Measurements from ENCODE around the gene UVSSA. TPM values are rescaled to one million over a fixed set of nuclear protein-coding genes. Genes with fewer than 3 reads are reported as not detected.
A peak's percentile ranks its signal among the peaks of the same experiment; 100 is the strongest.

UVSSA gene
- total RNA-seq, 3 donors from 2014 or later: 13.9 to 22.9 (median 14.3) TPM

GRCh38 chr4:1348014-1348513 is 1.1 kb downstream of the UVSSA start:
- TF ChIP-seq POLR2A (IDR thresholded peaks at IDR 0.05) (no peak), CTCF (IDR thresholded peaks at IDR 0.05) (no peak), POLR2AphosphoS5 (IDR thresholded peaks at IDR 0.05) (no peak)
- H3K4me1 ChIP-seq: peaks cover 3 to 11% of the 10 kb centered on the region in 2 donors
- H3K27me3 ChIP-seq: no peaks in the 10 kb centered on the region
- H3K36me3 ChIP-seq: no peaks in the 10 kb centered on the region
- intact Hi-C loops (cut with DNase I; ENCODE audit: low total_unique reads): no loop called here
- H3K27ac ChIP-seq: peak overlapping the region; percentile 97 to 99
- H3K9me3 ChIP-seq: no peaks in the 10 kb centered on the region
- peak overlapping the region; percentile 81 to 93 (median 92) for H3K4me3 ChIP-seq
- no peak for DNase-seq (ENCODE audit: low spot score in 2 of 2)

- Histone ChIP-seq H3K4me1 (peaks cover 3 to 11% of the 10 kb centered on the region in 2 donors), H3K36me3 (no peaks in the 10 kb centered on the region), H3K4me3 (peak overlapping the region in 1 of 3 donors; percentile 81), H3K27ac (peak overlapping the region; percentile 97 to 99), H3K9me3 (no peaks in the 10 kb centered on the region), H3K27me3 (no peaks in the 10 kb centered on the region)
- no peak for DNase-seq (ENCODE audit: low spot score in 2 of 2)
- TF ChIP-seq POLR2AphosphoS5 (IDR thresholded peaks at IDR 0.05) (no peak), POLR2A (IDR thresholded peaks at IDR 0.05) (no peak), CTCF (IDR thresholded peaks at IDR 0.05) (no peak)
- intact Hi-C loops (cut with DNase I; ENCODE audit: low total_unique reads): no loop called here
These were observed 1.7 kb downstream of the UVSSA start for GRCh38 chr4:1348746-1349145.

DNA sequence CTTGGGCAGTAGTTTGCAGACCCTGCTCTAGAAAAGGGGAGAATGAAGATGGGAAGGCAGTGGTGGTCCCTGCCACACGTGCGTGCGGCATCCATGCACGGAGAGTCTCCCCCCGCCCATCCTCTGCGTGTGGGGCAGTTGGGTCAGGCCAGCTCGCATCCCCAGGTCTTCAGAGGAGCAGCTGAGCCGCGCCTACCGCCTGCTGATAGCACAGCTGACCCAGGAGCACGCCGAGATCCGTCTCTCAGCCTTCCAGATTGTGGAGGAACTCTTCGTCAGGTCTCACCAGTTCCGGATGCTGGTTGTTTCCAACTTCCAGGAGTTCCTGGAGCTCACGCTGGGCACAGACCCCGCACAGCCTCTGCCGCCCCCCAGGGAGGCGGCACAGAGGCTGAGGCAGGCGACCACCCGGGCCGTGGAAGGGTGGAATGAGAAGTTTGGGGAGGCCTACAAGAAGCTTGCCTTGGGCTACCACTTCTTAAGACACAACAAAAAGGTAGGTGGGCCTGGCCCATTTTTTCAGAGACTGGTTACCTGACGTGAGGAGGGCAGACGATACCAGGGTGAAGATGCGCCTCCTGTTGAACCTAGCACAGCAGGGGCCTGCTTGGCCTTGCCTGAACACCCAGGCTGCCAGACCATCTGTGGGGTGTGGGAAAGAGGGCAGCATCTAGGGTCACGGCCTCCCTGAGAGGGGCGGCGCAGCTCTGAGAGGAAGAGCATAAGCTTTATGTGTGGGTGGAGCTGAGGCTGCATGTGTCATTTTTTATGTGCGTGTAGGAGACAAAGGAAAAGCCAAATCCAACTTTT is 2.6 kb downstream of the UVSSA start:
- H3K27ac ChIP-seq: peak overlapping the region; percentile 97 to 99
- no peaks in the 10 kb centered on the region for H3K9me3 ChIP-seq
- H3K4me3 ChIP-seq: no peak overlapping the region
- TF ChIP-seq POLR2AphosphoS5 (IDR thresholded peaks at IDR 0.05) (no peak), POLR2A (IDR thresholded peaks at IDR 0.05) (no peak), CTCF (IDR thresholded peaks at IDR 0.05) (no peak)
- DNase-seq (ENCODE audit: low spot score in 2 of 2): no peak
- no peaks in the 10 kb centered on the region for H3K36me3 ChIP-seq
- H3K4me1 ChIP-seq: peaks cover 3 to 11% of the 10 kb centered on the region in 2 donors
- H3K27me3 ChIP-seq: no peaks in the 10 kb centered on the region
- intact Hi-C loops (cut with DNase I; ENCODE audit: low total_unique reads): no loop called here

- peak overlapping the region in 1 of 2 donors; percentile 9 for H3K27ac ChIP-seq
These were observed 3.1 kb downstream of the UVSSA start for GRCh38 chr4:1350169-1350520.

More at GRCh38 chr4:1350169-1350520, 3.1 kb downstream of the UVSSA start:
- TF ChIP-seq POLR2AphosphoS5 (IDR thresholded peaks at IDR 0.05): no peak
- no peak for TF ChIP-seq CTCF (IDR thresholded peaks at IDR 0.05)
- TF ChIP-seq POLR2A (IDR thresholded peaks at IDR 0.05): no peak
- no peaks in the 10 kb centered on the region for H3K27me3 ChIP-seq
- no peaks in the 10 kb centered on the region for H3K9me3 ChIP-seq
- no peaks in the 10 kb centered on the region for H3K36me3 ChIP-seq
- H3K4me3 ChIP-seq: no peak overlapping the region
- DNase-seq (ENCODE audit: low spot score in 2 of 2): no peak
- H3K4me1 ChIP-seq: peaks cover 3 to 11% of the 10 kb centered on the region in 2 donors
- intact Hi-C loops (cut with DNase I; ENCODE audit: low total_unique reads): no loop called here

Measured in breast epithelium (tissue), 4 donors.